Pons (tissue), 1 donor: ENCODE results near the gene SLC34A3.
"Not testable (repeated sequence)": the region's sequence is repeated elsewhere in the genome, so short reads cannot be mapped to it uniquely, and the experiment has no call there.

Experiments
- DNase-seq: peaks from one replicate; pipeline ENCODE4 v3.0.0-alpha.2; 2016; ENCODE audit warnings: low spot score

The SLC34A3 gene

DNA sequence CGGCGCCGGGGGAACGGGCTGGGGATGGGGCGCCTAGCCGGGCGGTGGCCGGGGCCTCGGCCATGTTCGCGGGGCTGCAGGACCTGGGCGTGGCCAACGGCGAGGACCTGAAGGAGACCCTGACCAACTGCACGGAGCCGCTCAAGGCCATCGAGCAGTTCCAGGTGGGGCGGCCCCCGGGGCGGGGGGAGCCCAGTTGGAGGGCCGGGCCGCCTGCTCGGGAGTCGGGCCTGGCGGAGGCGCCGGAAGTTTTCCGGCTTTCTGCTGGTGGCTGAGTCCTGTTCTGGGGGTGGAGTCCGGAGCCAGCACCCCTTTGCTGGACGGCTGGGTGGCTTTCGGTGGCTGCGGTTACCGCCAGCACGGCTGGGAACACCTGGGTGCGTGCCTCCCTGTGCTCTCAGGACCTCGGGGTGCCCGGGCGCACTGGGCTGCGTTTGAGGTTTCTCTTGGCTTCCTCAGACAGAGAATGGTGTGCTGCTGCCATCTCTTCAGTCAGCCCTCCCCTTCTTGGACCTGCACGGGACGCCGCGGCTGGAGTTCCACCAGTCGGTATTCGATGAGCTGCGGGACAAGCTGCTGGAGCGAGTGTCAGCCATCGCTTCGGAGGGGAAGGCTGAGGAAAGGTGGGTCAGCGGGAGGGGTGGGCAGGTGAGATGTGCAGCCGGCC is 24.9 kb downstream of the SLC34A3 start:
- DNase-seq: no peak

DNA sequence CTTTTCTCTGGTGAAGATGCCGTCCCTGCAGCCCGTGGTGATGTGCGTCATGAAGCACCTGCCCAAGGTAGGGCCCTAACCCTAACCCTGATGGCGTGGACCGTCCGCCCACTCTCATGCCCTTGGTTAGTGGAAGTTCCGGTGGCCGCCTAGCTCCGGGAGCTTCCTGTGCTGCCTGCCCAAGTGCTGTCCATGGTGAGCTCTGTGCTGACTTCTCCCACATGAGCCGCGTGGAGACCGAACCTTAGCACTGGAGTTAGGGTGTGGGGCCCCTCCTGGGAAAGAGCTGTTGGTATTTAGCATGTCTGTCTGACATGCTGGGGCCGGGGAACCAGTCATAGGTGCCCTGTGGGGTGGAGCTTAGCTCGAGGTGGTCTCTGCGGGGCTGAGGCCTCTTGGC is 25.7 kb downstream of the SLC34A3 start:
- no peak for DNase-seq

DNA sequence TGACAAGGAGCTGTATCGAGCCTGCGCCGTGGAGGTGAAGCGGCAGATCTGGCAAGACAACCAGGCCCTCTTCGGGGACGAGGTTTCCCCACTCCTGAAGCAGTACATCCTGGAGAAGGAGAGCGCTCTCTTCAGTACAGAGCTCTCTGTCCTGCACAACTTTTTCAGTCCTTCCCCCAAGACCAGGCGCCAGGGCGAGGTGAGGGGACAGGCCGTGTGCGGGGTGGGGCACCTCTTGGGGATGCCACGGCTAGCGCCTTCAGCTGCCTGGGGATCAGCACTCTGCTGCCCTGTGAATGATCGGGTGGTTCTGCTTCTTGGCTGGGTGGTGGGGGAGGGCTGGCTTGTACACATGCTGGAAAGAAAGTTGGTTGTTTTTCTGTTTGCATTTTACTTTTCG is 26.2 kb downstream of the SLC34A3 start:
- no peak for DNase-seq

DNA sequence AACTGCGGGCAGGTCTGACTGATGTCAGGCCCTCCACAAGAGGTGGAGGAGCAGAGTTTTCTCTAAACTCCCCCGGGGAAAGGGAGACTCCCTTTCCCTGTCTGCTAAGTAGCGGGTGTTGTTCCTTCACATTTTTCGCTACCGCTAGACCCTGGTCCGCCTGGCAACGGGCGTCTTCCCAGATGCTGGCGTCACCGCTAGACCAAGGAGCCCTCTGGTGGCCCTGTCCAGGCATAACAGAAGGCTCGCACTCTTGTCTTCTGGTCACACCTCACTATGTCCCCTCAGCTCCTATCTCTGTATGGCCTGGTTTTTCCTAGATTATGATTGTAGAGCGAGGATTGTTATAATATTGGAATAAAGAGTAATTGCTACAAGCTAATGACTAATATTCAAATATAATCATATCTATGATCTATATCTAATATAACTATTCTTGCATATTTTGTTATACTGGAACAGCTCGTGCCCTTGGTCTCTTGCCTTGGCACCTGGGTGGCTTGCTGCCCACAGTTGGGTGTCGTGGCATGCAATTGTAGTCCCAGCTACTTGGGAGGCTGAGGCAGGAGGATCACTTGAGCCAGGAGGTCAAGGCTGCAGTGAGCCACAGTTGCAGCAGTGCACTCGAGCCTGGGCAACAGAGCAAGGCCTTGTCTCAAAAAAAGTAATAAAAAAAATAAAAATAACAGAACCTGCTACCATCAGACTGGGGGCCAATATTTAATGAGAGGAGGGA is 31.6 kb downstream of the SLC34A3 start:
- not testable (repeated sequence) for DNase-seq

DNA sequence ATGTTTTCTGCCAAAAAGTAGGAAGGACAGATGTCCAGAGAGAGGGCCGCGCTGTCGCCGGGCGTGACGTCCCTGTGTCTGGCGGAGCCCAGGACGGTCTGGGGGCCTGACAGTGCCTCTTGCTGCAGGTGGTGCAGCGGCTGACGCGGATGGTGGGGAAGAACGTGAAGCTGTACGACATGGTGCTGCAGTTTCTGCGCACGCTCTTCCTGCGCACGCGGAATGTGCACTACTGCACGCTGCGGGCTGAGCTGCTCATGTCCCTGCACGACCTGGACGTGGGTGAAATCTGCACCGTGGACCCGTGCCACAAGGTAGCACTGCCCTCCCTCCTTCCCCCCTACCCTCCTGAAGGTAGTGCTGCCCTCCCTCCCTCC is 32.2 kb downstream of the SLC34A3 start:
- no peak for DNase-seq

DNA sequence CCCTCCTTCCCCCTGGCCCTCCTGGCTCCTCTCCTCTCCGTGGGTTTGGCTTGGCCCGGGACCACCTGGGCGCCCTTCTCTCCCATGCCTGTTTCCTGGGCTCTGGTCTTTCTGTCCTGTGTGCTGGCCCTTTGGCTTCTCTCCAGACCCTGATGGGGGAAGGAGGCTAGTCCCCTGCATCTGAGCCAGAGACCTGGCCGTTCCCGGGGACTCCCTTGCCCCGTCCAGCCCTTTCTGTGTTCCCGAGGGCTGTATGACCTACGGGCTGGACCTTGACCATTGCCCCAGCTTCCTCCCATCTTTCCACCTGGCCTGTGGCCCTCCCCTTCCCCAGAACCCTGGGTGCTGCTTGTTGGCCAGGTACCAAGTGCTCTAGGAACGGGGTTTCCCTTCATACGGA is 32.8 kb downstream of the SLC34A3 start:
- no peak for DNase-seq

GRCh38 chr9:137264067-137264466 is 33.4 kb downstream of the SLC34A3 start:
- no peak for DNase-seq

- DNase-seq: no peak
Observed at GRCh38 chr9:137265496-137266161, 34.9 kb downstream of the SLC34A3 start.

GRCh38 chr9:137266162-137266527 is 35.4 kb downstream of the SLC34A3 start:
- no peak for DNase-seq

DNA sequence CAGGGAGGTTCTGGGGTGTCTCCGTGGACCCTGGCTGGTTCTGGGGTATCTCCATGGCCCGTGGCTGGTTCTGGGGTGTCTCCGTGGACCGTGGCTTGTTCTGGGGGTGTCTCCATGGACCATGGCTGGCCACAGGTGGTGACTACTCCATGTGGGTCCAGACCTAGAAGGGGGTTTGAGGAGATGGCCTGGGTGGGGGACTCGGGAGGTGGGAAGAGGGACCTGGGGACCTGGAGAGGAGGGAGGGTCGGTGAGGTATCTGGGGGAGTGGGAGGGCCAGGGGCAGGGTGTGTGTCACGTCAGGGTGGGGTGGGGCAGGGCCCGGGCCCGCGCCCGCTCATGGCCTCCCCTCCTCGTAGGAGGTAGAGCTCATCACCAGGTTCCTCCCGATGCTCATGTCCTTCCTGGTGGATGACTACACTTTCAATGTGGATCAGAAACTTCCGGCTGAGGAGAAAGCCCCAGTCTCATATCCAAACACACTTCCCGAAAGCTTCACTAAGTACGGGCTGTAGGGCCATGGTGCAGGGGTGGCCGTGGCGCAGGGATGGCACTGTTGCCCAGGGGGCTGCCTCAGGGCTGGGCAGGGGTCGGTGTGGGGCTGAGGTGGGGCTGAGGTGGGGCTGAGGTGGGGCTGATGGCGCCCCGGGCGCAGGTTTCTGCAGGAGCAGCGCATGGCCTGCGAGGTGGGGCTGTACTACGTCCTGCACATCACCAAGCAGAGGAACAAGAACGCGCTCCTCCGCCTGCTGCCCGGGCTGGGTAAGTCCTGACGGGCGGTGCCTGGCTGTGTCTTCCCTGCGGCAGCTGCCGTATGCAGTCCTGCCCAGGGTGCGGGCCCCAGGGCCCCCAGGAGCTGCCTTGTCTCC is 36.1 kb downstream of the SLC34A3 start:
- DNase-seq: no peak

- no peak for DNase-seq
Observed at GRCh38 chr9:137267933-137268355, 37.2 kb downstream of the SLC34A3 start.

DNA sequence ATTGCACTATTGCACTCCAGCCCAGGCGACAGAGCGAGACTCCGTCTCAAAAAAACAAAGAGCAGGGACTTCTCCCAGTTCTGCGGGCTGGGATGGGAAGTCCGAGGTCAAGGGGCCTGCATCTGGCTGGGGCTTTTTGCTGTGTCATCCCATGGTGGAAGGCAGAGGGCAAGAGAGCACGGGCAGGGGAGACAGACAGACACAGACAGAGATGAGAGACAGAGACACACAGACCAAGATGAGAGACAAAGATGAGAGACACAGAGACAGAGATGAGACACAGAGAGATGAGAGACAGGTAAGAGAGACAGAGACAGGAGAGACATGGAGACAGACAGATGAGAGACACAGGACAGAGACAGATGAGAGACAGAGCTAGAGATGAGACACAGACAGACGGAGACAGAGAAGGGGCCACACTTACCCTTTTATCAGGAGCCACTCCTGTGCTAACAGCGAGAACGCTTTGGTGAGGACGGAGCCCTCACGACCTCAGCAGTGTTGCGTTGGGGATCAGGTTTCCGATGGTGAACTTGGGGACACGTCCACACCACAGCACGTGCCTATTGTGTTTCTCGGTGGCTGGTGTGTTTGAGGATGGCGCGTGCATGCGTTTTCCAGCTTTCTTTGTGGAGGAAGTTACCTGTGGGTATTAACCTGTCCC is 38.0 kb downstream of the SLC34A3 start:
- no peak for DNase-seq

DNA sequence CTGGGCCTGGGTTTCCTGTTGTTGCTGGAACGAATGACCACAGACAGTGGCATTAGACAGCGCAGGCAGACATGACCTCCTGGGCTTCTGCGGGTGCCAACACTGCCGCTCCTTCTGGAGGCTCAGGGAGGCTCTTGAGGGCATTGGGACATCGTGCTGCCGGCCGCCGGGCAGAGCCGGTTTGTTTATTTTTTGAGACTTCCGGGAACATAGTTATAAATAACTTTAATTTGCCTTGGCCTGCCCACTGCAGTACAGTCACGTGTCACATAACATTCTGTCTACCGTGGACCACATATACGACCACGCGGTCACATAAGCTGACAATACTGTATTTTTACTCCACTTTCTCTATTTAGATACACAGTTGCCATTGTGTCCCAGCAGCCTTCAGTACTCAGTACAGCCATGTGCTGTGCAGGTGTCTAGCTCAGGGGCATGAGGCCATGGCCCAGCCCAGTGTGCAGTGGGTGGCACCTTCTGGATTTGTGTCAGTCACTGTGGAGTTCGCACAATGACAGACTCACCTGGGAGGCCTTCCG is 38.6 kb downstream of the SLC34A3 start:
- DNase-seq: no peak

DNA sequence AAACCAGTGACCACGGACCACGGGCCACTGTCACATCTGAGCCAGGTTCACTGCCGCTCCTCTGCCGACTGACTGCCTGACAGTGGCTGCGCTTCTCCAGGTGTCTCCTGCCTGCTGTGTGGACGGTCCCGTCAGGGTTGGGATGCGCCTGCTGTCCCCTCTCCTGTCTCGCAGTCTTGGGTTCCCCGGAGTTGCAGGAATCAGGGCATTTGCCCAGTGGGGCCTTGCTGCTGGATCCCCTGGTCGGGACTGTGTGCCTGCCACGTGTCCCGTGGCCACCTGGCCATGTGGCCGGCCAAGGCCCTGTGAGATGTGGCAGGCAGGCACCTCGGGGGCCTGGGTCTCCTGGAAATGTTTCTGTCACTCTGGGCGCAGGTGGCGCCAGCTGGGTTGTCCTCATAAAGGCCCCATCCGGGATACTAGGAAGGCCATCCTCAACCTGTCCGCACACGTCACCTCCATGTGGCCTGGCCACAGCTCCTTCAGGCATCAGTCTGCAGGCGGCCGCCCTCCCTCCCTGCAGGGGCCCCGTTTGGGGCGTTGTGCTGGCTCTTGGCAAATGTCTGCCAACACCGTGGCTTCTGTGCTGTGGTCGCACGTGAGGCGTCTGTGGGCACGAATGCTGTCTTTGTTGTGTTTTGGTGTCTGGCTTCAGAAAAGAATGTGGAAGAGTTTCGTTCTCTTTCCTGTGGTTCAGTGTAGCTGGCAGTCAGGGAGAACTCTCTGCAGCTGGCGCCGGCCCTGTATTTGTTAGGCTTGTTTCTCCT is 40.4 kb downstream of the SLC34A3 start:
- DNase-seq: no peak

GRCh38 chr9:137271696-137272076 is 41.0 kb downstream of the SLC34A3 start:
- no peak for DNase-seq

DNA sequence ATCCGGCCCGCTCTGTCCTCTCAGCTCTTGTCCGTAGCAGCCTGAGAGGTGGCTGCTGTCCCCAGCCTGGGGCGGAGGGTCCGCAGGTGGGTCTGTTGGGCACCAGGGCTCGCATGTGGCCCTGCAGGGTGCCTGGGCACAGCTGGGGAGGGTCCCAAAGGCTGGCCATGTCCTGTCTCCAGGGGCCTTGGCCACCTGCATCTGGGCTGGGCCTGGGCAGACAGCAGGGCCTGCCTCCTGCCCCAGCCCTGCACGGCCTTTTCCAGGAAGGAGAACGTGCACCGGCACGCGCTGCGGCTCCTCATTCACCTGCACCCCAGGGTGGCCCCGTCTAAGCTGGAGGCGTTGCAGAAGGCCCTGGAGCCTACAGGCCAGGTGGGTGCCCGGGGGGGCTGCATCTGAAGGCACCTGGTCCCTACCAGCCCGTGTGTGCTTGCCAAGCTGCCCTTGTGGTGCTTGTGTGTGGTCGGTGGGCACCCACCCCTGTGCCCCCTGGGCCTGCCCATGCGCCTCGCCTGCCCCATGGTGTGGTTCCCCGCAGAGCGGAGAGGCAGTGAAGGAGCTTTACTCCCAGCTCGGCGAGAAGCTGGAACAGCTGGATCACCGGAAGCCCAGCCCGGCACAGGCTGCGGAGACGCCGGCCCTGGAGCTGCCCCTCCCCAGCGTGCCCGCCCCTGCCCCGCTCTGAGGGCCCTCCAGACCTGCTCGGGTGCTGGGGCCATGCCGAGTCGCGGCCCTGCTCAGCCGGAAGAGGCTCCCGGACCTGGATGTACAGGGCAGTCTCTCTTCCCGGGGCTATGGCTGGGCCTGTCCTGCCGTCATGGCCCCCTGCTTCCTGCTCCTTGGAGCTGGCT is 41.8 kb downstream of the SLC34A3 start:
- no peak for DNase-seq

DNA sequence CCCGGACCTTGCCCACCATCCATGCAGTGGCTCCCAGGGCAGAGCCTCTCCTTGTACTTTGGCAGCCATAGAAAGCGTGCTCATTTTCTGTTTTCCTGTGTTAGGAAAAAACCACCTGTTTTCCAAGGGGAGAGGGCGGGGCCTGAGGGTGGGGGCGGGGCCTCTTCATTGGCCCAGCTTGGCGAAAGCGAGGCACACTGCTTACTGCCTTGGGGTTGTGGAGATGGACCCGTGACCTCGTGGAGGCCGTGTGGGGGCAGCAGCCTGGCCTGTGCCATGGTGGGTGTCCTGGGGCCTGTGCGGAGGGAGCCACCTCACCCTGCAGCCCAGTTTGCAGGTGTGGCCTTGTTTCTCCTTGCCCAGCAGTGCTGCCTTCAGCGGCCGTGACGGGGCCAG is 42.4 kb downstream of the SLC34A3 start:
- DNase-seq: no peak

DNA sequence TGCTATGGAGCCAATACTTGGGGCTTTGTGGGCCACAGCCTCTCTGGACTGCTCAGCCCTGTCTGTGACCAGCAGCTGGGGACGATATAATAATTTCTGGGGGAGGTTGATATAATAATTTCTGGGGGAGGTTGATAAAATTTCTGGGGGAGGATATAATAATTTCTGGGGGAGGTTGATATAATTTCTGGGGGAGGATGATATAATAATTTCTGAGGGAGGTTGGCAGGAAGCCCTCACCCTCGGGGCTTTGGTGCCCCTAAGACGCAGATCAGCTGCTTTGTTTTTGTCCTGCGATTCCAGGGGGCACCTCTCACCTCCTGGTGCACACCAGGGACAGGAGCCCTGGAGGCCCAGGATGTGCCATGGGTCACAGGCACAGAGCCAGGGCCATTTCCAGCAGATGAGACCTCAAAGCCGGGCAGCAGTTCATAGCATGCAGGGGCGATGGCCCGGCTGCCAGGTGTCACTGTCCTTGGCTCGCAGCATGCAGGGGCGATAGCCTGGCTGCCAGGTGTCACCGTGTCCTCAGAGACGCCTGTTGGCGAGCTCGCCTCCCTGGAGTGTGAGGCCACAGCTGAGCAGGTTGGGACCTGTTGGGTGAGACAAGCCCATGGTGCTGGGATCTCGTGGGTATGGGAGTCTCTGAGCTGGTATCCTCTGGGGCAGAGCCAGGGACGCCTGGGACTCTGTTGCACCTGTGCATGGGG is 43.1 kb downstream of the SLC34A3 start:
- no peak for DNase-seq

DNA sequence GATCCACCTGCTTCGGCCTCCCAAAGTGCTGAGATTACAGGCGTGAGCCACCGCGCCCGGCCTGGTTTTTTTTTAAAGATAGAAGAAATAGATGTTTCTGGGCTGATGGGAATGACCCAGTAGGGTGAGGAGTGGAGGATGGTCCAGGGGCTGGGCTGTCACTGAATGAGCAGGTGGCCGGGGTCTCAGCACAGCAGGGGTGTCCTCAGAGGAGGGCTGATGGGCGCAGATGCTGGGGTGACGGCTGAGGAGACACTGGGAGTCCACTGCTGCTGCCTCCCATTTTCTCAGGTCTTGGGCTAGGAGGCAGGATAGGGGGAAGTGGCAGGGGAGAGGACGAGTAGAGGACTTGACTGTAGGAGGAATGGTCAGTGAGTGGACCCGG is 44.5 kb downstream of the SLC34A3 start:
- DNase-seq: no peak
